ENCODE data around the gene DSCAML1.

DSCAML1 gene

DNA sequence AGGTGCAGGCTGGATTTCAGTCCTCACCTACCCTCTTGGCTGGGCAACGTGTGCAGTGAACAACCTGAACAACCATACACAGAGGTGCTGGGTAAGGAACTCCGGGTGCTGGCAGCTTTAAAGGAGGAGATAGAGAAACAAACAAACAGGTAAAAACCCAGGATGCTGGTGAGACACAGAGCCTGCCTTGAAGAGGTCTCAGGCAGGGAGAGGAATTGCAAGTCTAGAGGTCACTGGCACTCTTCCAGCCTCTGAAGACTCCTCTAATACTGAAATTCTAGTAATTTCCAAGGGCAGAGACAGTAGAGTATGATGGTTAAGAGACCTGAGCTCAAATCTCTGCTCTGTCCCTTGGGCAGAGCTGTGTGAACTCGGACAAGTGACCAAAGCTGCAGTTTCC is 276.8 kb downstream of the DSCAML1 start:
- DNase-seq (ENCODE audit: low read depth in 2 of 2) = no peak

GRCh38 chr11:117519590-117519989 is 277.4 kb downstream of the DSCAML1 start:
- DNase-seq (ENCODE audit: low read depth in 2 of 2) = no peak

- no peak for DNase-seq (ENCODE audit: low read depth in 2 of 2)
These were observed 277.8 kb downstream of the DSCAML1 start for GRCh38 chr11:117519170-117519569.

- no peak for DNase-seq (ENCODE audit: low read depth in 2 of 2)
These were observed 278.6 kb downstream of the DSCAML1 start for GRCh38 chr11:117518455-117518854.

- DNase-seq (ENCODE audit: low read depth in 2 of 2) = no peak
These were observed 279.9 kb downstream of the DSCAML1 start for GRCh38 chr11:117517097-117517496.

DNA sequence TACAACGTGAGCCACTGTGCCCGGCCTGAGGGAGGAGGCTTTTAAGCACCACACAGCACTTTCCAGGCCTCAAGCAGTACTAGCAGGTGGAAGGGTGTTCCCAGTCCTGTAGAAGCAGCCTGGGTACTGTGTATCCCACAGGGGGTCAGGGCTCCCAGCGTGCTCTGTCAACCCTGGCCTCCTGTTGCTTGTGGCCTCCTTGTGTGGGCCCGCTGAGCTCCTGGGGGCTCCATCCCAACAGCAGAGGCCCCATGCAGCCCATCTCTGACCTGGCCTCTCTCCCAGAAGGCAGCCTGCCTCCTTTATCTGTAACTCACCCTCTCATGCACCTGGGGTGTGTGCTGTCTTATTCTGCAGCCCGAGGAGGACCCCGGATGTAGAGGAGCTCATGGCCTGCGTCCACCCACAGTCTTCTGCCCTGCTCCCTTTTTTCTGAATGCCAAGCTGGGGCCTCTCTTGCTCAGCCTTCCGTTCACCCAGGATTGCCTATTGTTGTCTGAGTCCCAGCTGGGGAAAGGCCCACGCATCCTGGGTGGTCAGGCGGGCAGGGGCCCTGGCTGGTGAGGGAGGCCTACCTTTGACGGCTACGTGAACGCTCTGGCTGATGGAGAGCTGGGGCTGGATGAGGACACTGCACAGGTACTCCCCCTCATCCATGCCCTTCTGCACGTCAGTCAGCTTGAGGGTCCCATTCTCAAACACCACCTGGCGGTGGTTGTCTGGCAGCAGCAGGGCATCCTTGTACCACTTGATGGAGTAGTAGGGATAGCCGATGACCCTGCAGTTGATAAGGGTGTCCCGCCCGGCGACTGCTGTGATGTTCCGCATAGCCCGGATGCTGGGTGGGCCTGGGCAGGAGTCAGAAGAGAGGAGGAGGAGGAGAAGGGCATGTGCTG is 280.9 kb downstream of the DSCAML1 start:
- no peak for DNase-seq (ENCODE audit: low read depth in 2 of 2)

- no peak for DNase-seq (ENCODE audit: low read depth in 2 of 2)
These were observed 282.8 kb downstream of the DSCAML1 start for GRCh38 chr11:117514256-117514655.

DNA sequence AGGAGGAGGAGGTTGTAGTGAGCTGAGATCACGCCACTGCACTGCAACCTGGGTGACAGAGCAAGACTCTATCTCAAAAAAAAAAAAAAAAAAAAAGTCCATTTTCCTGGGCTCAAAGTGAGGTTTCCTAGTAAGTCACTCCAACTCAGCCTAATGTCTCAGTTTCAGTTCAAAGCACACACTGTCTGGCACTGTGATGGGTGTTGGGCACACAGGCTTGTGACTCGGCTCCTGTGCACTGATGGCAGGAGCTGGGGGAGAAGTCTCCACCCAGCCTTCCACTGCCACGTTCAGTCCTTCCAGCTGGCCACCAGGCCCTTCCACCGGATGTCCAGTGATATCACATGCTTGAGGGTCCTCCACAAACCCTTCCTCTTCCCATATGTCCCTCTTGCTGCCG is 283.4 kb downstream of the DSCAML1 start:
- DNase-seq (ENCODE audit: low read depth in 2 of 2) = no peak

DNA sequence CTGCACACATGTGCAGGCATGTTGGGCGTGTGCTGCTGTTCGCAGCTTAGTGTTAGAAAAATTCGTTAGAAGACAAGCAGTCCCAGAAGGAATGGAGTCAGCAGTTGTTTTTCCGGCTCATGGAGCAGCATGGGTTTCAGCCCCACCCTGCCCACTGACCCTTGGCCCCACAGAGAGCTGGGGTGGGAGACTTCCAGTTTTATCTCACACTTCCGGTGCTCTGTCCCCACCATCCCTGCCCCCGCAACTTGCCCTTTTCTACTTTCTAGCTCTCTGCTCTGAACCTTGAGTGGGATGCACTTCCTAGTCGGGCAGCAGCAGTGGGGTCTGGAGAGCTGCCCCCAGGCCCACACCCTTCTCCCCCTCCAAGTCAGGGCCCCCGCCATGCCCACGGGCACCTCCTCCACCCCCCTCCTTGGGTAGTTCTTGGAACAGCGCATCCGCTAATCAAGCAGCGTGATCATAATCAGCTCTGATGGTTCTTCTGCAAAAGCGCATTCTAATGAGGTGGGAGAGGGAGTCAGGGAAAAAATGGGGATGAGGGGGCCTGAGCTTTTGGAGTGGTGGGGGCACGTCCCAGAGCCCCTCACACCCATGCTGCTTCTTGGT is 285.0 kb downstream of the DSCAML1 start:
- DNase-seq (ENCODE audit: low read depth in 2 of 2) = no peak

- DNase-seq (ENCODE audit: low read depth in 2 of 2) = no peak
These were observed 285.5 kb downstream of the DSCAML1 start for GRCh38 chr11:117511483-117511930.

DNA sequence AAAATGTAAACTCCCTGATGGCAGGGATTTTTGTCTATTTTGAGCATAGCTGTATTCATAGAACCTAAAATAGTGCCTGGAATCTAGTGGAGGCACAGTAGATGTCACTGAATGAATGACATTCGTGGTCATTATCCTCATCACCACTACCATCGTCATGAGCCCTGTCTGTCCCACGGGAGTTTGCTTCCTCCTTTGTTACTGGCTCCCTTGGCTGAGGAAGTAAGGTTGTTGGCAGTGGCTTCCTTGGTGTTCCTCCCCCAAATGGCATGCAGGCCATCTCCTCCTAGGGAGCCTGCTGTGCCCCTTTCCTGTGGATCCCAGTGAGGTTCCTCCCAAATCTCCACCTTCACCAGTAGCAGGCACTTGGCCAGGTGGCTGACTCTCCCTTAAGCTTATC is 286.4 kb downstream of the DSCAML1 start:
- DNase-seq (ENCODE audit: low read depth in 2 of 2) = no peak

DNA sequence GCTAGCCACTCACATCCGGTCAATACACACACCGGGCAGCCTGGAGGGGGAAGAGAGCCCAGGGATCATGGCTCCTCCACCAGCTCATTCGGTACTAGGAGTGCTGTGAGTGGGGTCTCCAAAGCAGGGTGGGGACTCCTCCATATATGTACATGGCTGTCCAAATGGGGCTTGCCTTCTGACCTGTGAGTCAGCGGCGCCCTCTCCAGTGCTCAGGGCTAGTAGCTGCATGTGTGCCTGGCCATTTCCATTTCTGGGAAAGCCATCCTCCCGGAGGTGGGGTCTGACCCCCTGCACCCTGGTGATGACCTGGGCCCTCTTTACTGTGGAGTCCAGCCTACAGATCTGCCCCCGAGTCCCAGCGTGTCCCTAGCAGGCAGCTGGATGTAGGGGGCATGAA is 287.5 kb downstream of the DSCAML1 start:
- no peak for DNase-seq (ENCODE audit: low read depth in 2 of 2)

- DNase-seq (ENCODE audit: low read depth in 2 of 2) = no peak
These were observed 290.0 kb downstream of the DSCAML1 start for GRCh38 chr11:117506971-117507370.

GRCh38 chr11:117505285-117505970 is 291.6 kb downstream of the DSCAML1 start:
- no peak for DNase-seq (ENCODE audit: low read depth in 2 of 2)

- no peak for DNase-seq (ENCODE audit: low read depth in 2 of 2)
These were observed 294.3 kb downstream of the DSCAML1 start for GRCh38 chr11:117502779-117503100.

GRCh38 chr11:117502015-117502778 is 294.8 kb downstream of the DSCAML1 start:
- no peak for DNase-seq (ENCODE audit: low read depth in 2 of 2)

DNA sequence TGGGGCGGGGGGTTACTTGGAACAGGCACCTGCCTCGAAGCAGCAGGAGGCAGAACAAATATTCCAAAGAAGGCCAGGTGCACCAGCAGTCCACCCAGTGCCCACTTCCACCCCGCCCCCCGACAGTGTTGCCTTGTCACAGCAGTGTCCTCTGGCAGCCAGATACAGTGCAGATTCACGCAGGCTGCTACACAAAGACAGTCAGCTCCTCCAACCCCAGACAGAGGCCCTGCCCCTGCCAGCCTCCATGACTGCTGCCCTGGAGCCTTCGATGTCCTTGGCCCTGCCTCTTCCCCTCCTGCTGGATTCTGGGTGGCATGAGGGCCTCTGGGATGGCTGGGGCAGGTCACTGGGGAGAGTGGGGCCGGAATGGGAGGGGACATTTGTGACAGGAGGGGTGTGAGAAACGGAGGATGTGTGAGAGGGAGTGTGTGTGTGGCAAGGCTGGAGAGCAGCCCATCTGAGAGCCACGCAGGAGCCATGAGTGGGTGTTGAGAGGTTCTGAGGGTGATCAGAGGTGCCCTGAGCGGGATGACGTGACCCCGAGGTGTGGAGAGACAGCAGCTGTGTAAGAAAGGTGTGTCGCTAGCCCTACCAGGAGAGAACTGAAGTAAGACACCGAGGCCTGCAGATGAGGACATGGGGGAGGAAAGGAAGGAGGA is 295.6 kb downstream of the DSCAML1 start:
- DNase-seq (ENCODE audit: low read depth in 2 of 2) = no peak

DNA sequence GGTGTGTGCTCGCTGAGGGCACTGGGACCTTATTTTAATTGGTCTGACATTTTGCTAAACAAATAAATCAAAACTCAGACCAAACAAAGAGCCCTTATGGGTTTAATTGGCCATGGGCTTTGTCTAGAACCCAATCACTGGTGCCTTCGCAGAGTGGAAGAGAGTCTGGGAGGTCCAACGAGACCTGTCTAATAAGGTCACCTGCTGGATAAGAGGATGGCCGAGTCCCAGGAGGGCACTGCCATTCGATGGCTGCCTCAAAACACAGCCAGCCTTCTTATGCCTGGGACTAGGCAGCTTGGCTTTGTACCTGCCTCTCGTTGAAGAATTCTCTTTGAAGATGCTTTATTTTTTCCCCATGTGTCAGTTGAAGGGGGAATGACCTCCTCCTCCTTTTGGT is 298.2 kb downstream of the DSCAML1 start:
- DNase-seq (ENCODE audit: low read depth in 2 of 2) = no peak

DNA sequence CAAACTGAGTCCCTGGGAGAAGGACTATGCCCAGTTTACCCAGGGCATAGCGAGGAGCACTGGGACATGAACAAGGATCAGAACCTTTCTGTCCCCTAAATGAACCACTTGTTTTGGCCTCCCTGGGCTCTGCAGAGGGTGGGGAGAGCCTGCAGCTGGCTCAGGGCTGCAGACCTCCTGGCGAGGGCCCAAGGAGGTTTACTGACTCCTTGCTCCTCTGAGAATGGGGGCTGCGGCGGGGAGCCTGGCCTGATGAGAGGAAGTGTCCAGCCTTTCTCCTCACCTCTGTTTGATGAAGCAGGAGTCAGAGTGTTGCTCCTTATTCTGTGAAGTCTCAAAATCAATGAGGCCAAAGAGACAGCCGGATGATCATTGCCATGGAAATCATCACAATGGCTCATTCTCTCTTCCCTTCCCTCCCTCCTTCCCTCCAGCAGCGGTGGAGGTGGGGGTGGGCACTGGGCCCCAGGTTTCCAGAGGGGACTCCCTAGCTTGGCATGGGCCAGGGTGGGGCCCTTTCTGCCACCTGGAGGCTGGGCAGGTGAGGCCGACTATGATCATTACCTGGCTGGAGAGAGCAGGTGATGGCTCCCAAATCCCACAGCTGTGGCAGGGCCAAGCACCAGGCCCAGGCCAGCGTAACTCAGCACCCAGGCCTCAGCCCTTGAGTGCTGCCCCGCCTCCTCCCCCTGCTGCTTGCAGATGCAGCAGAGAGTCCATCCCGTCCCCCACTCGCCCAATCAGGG is 299.6 kb downstream of the DSCAML1 start:
- DNase-seq (ENCODE audit: low read depth in 2 of 2) = no peak

- no peak for DNase-seq (ENCODE audit: low read depth in 2 of 2)
These were observed 301.7 kb downstream of the DSCAML1 start for GRCh38 chr11:117495357-117495756.

Measured in stimulated activated CD4-positive, alpha-beta T cell treated with anti-CD3 and anti-CD28 coated beads, Interleukin-12 subunit alpha, Interleukin-12 subunit beta, amount 100 ng/mL, for 24 hours (primary cell).